ENCODE measurements around the gene CDK5. TPM values are rescaled to one million over a fixed set of nuclear protein-coding genes. Genes with fewer than 3 reads are reported as not detected.
A peak's percentile ranks its signal among the peaks of the same experiment; 100 is the strongest.

The CDK5 gene
- total RNA-seq, 1 experiment from 2014 or later: 36.9 TPM

DNA sequence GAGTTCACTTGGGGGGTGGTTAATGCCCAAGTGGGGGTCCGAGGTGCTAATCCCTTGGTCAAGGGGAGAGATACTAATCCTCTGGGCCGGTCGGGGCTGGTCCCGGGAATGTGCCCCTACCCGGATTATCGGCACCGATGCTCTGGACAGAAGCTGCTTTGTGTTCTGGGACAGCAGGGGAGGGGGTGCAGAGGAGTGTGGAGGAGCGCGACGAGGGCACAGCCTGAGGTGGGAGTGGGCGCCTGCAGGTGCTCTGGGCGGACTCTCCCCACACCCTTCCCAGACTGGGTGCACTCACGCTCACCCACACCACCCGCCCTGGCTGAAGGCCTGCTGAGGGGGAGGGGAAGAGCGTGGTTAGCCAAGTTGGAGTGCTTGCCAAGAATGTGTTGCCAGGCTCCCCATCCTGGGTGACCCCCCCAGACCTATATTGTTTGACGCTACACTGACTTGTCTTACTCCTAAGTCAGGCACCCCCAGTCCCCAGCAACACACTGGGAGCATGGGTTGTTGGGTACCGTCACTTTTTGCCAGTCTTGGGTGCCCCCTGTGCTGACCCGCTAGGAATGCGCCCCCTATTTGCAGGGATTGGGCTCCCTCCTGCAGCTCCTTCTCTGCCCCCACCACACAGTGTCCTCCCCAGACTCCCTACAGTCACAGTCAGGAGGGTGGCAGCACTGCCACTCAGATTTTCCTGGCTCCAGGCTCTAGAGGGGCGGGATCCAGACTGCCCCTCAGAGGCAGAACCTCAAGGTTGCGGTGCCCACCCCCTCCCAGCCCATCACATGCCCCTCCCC, 2.9 kb upstream of the CDK5 start:
- DNase-seq: peak; percentile 79
- H3K4me3 ChIP-seq (ENCODE audit: insufficient read depth, low read depth, low read length): peak overlapping the region; percentile 82
- H3K36me3 ChIP-seq (replicated peaks; ENCODE audit: control insufficient read depth, insufficient read depth, low read length): peaks cover 7% of the 10 kb centered on the region
- H3K27me3 ChIP-seq (ENCODE audit: control insufficient read depth, insufficient read depth, low read length): peaks cover 7% of the 10 kb centered on the region

DNA sequence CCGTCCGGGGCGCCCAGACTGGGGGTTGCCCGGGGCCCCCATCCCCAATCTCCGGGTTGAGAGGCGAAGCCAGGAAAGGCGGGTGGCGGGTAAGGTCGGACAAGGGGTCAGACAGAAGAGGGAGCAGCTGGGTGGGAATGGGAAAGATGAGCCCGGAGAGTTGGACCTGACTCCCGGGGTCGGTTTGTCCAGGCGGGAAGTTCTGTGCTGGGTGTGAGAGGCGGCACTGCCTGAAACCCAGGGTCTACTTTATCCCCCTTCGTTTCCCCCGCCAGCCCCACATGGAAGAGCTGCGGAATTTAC, 2.4 kb upstream of the CDK5 start:
- no peak for DNase-seq
- H3K36me3 ChIP-seq (replicated peaks; ENCODE audit: control insufficient read depth, insufficient read depth, low read length): peaks cover 4% of the 10 kb centered on the region
- peak overlapping the region; percentile 82 for H3K4me3 ChIP-seq (ENCODE audit: insufficient read depth, low read depth, low read length)
- H3K27me3 ChIP-seq (ENCODE audit: control insufficient read depth, insufficient read depth, low read length): peaks cover 7% of the 10 kb centered on the region

DNA sequence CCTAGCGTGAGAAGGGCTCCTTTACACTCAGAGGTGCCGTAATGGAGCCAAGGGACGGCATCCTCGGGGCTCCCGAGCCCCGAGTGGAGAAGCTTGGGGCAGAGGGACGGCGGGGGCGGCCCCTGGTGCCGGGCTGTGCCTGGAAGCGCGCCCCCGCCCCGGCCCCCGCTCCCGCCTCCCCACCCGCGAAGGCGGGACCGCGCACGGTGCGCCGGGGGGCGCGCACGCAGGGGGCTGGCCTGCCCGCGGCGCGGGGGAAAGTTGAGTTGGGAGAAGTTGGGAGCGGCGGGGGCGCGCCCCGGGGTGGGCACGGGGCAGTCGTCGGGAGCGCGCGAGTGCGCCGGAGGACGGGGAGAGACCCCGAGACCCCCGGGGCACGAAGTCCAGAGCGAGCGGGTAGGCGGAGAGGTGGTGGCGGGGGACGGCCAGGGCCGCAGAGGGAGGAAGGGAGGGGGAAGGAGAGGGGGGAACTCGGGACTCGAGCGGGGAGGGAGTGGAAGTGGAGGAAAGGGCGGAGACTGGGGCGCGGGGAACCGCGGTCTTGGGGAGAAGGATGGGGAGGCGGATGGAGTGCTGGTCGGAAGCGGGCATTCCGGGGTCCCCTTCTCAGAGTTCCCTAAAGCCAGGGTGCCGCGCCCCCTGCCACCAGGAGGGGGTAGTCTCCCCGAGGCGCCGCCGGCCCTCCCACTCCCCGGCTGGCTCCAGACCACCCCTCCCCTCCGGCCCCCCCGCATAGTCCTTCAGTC, 1.8 kb upstream of the CDK5 start, which contains the start of gene SLC4A2:
TSS of gene SLC4A2 (plus strand) at position 223 of the 746 bp plus-strand sequence. CDS start 2,399 bp downstream, outside the sequence.
- Histone ChIP-seq H3K27me3 (ENCODE audit: control insufficient read depth, insufficient read depth, low read length) (peaks cover 7% of the 10 kb centered on the region), H3K4me3 (ENCODE audit: insufficient read depth, low read depth, low read length) (peak within 1 kb of the TSS; percentile 84), H3K36me3 (replicated peaks; ENCODE audit: control insufficient read depth, insufficient read depth, low read length) (no peaks in the 10 kb centered on the region; the same call in 1 of the 2 replicates)
- peak; percentile 96 for DNase-seq

DNA sequence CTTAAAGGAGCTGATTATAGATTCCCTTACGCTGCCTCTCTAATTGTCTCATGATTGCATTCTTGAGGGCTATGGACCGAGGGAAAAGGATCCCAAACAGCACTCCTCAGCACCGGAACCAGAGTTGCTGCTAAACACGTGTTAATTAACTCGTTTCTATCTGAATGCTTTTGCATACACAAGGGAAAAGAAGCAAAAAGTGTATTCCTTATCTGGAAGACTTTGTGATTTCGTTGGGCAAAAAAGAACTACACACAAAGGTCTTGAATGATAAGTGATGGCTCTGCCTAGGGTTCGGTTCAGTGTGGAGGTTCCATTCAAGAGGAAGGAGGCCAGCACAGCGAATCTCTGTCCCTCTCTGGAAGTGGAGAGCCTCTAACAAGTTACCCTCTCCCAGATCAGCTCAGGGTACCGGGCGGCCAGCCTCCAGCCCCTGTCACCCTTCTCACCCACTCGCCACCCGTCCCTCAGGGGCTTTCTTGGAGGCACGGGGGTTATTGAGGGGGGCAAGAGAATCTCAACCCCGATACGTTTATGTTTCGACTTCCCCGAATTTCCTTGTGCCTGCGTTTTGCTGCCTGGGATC, 1.2 kb upstream of the CDK5 start:
- Histone ChIP-seq H3K27me3 (ENCODE audit: control insufficient read depth, insufficient read depth, low read length) (peaks cover 7% of the 10 kb centered on the region), H3K4me3 (ENCODE audit: insufficient read depth, low read depth, low read length) (peak overlapping the region; percentile 44), H3K36me3 (replicated peaks; ENCODE audit: control insufficient read depth, insufficient read depth, low read length) (no peaks in the 10 kb centered on the region)
- DNase-seq: no peak

DNA sequence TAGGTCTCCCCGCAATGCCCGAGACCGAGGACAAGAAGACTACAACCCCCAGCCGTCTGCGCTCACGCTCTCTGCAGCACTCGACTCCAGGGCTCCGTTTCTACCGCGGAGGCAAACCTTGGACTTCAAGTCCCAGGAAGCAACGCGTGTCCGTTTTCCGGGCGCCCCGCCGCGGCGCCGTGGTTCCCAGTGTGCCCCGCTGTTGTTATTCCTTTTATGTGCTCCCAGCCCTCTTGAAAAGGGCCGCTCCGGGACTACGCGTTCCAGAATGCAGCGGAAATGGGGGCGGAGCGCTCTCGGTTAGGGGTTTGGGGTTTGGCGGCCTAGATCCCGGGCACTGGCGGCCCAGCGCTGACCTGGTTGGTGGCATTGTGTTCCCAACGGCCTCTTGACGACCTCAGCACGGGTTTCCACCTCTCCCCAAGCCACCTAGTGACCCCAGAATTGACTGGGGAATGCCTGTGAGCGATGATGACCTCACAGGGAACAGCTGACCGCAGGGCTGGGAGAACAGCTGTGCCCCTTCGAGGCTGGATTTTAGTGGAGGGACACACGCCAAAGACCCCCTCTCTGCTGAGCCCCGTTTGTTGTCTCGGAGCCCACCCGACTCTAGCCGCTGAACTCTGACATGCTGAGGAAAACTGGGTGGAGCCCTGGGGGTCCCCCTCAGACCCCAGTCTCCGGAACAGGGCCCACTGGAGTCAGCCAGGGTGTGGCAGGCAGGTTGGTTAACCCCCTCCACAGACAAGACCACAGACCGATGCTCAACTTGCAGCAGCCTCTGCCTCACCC, 488 bp upstream of the CDK5 start:
- peaks cover 7% of the 10 kb centered on the region for H3K27me3 ChIP-seq (ENCODE audit: control insufficient read depth, insufficient read depth, low read length)
- no peaks in the 10 kb centered on the region for H3K36me3 ChIP-seq (replicated peaks; ENCODE audit: control insufficient read depth, insufficient read depth, low read length)
- peak; percentile 99 for DNase-seq
- peak overlapping the region; percentile 84 for H3K4me3 ChIP-seq (ENCODE audit: insufficient read depth, low read depth, low read length)

DNA sequence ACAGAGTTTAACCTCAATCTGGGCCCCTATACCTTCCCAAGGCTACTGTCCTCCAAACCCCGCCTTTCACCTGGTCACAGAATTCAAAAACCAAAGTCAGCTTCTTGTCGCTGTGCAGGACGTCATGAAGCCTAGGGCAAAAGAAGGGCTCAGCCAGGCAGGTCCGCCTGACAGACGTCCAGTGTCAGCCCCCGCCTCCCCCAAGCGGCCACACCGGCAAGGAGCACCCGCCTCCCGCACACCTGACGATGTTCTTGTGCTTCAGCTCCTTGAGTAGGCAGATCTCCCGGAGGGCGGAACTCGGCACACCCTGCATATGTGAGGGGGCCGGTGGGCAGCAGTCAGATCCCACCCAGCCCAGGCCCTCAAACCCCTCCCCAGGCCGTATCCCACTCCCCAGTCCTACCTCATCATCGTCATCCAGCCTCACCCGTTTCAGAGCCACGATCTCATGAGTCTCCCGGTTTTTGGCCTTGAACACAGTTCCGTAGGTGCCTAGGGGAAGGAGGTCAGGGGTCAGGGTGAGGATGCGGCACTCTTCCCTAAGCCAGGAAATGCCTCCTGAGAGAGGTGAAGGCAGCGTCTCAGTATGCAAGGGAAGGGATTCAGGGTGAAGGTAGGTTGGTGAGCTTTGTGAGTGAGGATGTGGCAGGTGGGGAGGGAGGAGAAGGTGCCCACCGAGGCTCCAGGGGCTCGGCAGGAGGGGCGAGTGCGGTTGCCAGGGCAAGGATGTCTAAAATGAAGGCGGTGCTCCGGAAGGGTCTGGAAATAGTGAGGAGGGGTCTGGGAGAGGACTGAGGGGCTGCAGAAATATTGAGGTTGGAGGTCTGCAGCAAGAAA, 811 bp downstream of the CDK5 start:
- Histone ChIP-seq H3K36me3 (replicated peaks; ENCODE audit: control insufficient read depth, insufficient read depth, low read length) (no peaks in the 10 kb centered on the region), H3K27me3 (ENCODE audit: control insufficient read depth, insufficient read depth, low read length) (peaks cover 7% of the 10 kb centered on the region), H3K4me3 (ENCODE audit: insufficient read depth, low read depth, low read length) (peak overlapping the region; percentile 84)
- peak; percentile 89 for DNase-seq

DNA sequence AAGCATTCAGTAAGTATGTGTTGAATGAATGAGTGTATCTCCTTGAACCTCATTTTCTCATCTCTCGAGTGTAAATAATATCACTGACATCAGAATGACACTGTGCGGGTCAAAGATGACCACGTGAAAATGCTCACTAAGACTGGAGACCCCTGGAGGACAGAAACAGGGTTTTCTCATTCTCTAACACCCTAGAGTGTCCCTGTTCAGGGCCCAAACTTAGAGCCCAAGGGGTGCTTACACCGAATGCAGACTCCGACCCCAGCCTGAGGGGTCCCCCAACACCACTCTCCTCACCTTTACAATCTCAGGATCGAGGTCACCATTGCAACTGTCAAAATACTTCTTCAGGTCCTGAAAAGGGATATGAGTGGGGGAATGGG, 1.4 kb downstream of the CDK5 start:
- no peak overlapping the region for H3K4me3 ChIP-seq (ENCODE audit: insufficient read depth, low read depth, low read length)
- DNase-seq: no peak
- peaks cover 11% of the 10 kb centered on the region for H3K27me3 ChIP-seq (ENCODE audit: control insufficient read depth, insufficient read depth, low read length)
- H3K36me3 ChIP-seq (replicated peaks; ENCODE audit: control insufficient read depth, insufficient read depth, low read length): no peaks in the 10 kb centered on the region

DNA sequence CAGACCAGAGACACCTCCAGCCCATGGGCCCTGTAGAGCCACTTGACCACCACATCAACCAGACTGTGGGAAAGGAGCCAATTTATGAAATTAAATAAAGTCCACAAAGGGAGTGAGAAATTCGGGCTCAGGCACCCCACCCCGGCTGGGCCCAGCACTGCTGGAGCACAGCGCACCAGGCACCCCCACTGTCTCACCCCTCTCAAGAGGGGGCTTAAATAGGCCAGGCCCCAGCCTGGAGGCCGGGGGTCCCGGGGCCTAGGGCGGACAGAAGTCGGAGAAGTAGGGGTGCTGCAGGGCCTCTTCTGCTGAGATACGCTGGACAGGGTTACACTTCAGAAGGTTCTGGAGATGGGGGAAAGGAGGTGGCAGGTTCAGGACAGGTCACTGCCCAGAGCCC, 3.9 kb downstream of the CDK5 start:
- H3K4me3 ChIP-seq (ENCODE audit: insufficient read depth, low read depth, low read length): no peak overlapping the region
- H3K27me3 ChIP-seq (ENCODE audit: control insufficient read depth, insufficient read depth, low read length): peaks cover 22% of the 10 kb centered on the region
- no peak for DNase-seq
- no peaks in the 10 kb centered on the region for H3K36me3 ChIP-seq (replicated peaks; ENCODE audit: control insufficient read depth, insufficient read depth, low read length)

DNA sequence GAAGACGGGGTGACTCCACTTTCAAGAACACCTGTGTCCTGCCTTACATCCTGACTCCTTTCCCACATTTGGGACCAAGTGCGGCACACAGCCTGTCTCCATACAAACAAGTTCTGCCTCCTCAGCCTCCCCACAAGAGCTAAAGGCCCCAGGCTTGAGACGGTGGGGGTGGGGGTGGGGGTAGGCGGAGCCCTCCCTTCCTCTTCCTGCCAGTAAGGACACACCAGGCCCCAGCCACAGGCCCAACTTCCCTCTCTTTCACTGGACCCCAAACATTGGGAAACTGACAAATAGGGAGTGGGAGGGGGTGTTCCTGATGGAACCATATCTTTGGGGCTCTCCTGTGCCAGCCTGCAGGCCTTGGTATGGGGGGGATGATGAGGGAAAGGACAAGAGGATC, 4.6 kb downstream of the CDK5 start:
- H3K36me3 ChIP-seq (replicated peaks; ENCODE audit: control insufficient read depth, insufficient read depth, low read length): no peaks in the 10 kb centered on the region
- no peak overlapping the region for H3K4me3 ChIP-seq (ENCODE audit: insufficient read depth, low read depth, low read length)
- DNase-seq: no peak
- H3K27me3 ChIP-seq (ENCODE audit: control insufficient read depth, insufficient read depth, low read length): peaks cover 22% of the 10 kb centered on the region

DNA sequence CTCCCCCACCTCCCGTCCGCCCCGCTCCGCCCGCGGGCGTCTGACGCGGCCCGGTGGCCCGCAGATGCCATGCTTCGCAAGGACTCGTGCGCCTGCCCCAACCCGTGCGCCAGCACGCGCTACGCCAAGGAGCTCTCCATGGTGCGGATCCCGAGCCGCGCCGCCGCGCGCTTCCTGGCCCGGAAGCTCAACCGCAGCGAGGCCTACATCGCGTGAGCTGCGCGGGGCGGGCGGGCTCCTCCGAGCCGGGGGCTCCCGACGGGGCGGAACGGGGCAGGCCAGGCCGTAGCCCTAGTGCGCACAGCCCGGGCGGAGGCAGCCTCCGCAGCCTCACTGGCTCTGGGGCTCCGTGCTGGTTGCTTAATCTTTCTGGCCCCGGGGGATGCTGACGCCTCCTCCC, 6.6 kb downstream of the CDK5 start:
- H3K36me3 ChIP-seq (replicated peaks; ENCODE audit: control insufficient read depth, insufficient read depth, low read length): no peaks in the 10 kb centered on the region
- H3K4me3 ChIP-seq (ENCODE audit: insufficient read depth, low read depth, low read length): peak overlapping the region; percentile 10; the same call in 1 of the 2 replicates

DNA sequence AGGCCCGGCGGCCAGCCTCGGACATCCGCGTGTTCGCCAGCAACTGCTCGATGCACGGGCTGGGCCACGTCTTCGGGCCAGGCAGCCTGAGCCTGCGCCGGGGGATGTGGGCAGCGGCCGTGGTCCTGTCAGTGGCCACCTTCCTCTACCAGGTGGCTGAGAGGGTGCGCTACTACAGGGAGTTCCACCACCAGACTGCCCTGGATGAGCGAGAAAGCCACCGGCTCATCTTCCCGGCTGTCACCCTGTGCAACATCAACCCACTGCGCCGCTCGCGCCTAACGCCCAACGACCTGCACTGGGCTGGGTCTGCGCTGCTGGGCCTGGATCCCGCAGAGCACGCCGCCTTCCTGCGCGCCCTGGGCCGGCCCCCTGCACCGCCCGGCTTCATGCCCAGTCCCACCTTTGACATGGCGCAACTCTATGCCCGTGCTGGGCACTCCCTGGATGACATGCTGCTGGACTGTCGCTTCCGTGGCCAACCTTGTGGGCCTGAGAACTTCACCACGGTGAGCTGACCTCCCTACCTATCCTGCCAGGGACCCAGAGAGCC, 8.7 kb downstream of the CDK5 start:
- no peaks in the 10 kb centered on the region for H3K36me3 ChIP-seq (replicated peaks; ENCODE audit: control insufficient read depth, insufficient read depth, low read length)
- no peak for DNase-seq
- H3K4me3 ChIP-seq (ENCODE audit: insufficient read depth, low read depth, low read length): no peak overlapping the region
- peaks cover 18% of the 10 kb centered on the region for H3K27me3 ChIP-seq (ENCODE audit: control insufficient read depth, insufficient read depth, low read length)

More for the DNA sequence above, 6.6 kb downstream of the CDK5 start:
- peak; percentile 95 for DNase-seq
- peaks cover 18% of the 10 kb centered on the region for H3K27me3 ChIP-seq (ENCODE audit: control insufficient read depth, insufficient read depth, low read length)

DNA sequence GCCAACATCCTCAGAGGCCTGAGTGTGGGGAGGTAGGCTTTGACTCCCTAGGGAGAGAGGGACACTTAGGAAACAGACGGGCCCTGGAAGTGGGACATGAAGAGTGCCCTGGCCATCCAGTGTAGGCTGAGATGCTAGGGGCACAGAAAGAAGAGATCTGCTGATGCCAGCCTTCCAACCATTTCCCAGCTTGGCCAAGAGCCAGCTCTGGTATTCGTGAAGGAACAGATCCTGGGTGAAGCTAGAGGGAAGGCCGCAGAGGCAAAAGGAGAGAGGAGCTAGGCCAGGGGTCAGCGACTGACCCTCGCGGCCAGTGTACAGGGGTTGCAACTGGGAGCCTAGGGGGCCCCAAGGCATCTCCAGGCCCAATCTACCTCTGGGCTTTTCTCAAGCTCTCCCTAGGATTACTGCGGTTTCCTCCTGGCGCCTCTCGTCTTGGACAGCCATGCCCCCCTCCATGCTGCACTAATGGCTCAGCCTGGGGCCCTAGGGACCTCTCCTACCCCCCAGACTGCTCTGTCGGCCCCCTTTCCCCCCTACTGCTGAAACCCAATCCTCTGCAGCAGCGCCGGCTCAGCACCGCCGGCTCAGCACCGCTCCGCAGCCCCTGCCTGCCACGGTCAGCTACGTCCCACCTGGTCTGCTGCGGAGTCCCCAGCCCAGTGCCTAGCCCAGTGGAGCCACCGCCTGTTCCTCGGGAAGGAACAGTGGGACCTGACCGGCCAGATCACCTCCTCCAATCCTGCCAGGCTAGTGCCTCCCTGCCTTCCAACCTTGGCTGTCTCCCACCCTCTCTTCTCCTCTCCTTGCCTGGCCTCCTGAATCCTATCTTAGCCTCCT, 9.5 kb downstream of the CDK5 start, which contains the start of gene ASIC3:
TSS of gene ASIC3 (plus strand) at position 556 of the 840 bp plus-strand sequence. CDS start 355 bp downstream, outside the sequence.
- DNase-seq: no peak

More for the DNA sequence above, 9.5 kb downstream of the CDK5 start, which contains the start of gene ASIC3:
- H3K36me3 ChIP-seq (replicated peaks; ENCODE audit: control insufficient read depth, insufficient read depth, low read length): no peaks in the 10 kb centered on the region
- H3K4me3 ChIP-seq (ENCODE audit: insufficient read depth, low read depth, low read length): no peak within 1 kb of the TSS
- H3K27me3 ChIP-seq (ENCODE audit: control insufficient read depth, insufficient read depth, low read length): peaks cover 18% of the 10 kb centered on the region
